K562 (cell line): ENCODE measurements around the gene EPX. TPM values are rescaled to one million over a fixed set of nuclear protein-coding genes. Genes with fewer than 3 reads are reported as not detected.

Experiments
- C11orf30 ChIP-seq: fragments of 450-650 bp; IDR thresholded peaks from 2 replicates; pipeline ENCODE4 v1.6.1; 2016; ENCODE audit warnings: low read depth, mild to moderate bottlenecking
- FOSL1 ChIP-seq: fragments of 200-800 bp; sonication (Bioruptor generic); conservative IDR thresholded peaks from 2 replicates; pipeline ENCODE4 v1.6.1; 2016; ENCODE audit warnings: missing genetic modification characterization, missing compliant biosample characterization
- FOXA1 ChIP-seq: fragments of 450-650 bp; IDR thresholded peaks from 2 replicates; pipeline ENCODE4 v1.6.1; 2016; ENCODE audit warnings: mild to moderate bottlenecking, borderline replicate concordance
- GTF3C2 ChIP-seq: IDR thresholded peaks from 3 replicates; pipeline ENCODE4 v1.6.1; 2011; ENCODE audit warnings: borderline replicate concordance, mild to moderate bottlenecking, moderate library complexity; ENCODE audit not compliant: insufficient read length; ENCODE audit errors: extremely low read depth
- ID3 ChIP-seq, 2 experiments: fragments of 250-450 bp in 1 of 2; fragments of 450-650 bp in 1 of 2; sonication (Bioruptor Pico) in 1 of 2; IDR thresholded peaks; 2 replicates each; pipeline versions ENCODE4 v1.6.1 to v1.8.0; 2016 to 2021; ENCODE audit warnings: mild to moderate bottlenecking in 2 of 2, moderate library complexity in 2 of 2, missing compliant biosample characterization in 1 of 2, missing genetic modification characterization in 1 of 2
- MNT ChIP-seq, 2 experiments: fragments of 450-650 bp; conservative IDR thresholded peaks; 2 replicates each; pipeline ENCODE4 v1.6.1; 2017; ENCODE audit warnings: mild to moderate bottlenecking in 2 of 2, moderate library complexity in 2 of 2
- MTA3 ChIP-seq: fragments of 450-650 bp; formaldehyde crosslinking; IDR thresholded peaks from 2 replicates; pipeline ENCODE4 v1.6.1; 2017; ENCODE audit warnings: mild to moderate bottlenecking, borderline replicate concordance
- SIN3A ChIP-seq, 2 experiments: fragments of 150-350 bp in 1 of 2; IDR thresholded peaks; 2 replicates each; pipeline ENCODE4 v1.6.1; 2011 to 2016; ENCODE audit warnings: borderline replicate concordance in 2 of 2, low read depth in 2 of 2, low read length in 2 of 2, mild to moderate bottlenecking in 2 of 2, moderate library complexity in 2 of 2; ENCODE audit not compliant: control insufficient read depth in 1 of 2
- TOE1 ChIP-seq, 2 experiments: fragments of 450-650 bp in 1 of 2; sonication (generic) in 1 of 2; formaldehyde crosslinking in 1 of 2; IDR thresholded peaks; 2 replicates each; pipeline versions ENCODE4 v1.7.1 to v1.8.0; 2016 to 2022; ENCODE audit warnings: borderline replicate concordance in 2 of 2, mild to moderate bottlenecking in 2 of 2, antibody characterized with exemption in 1 of 2, inconsistent platforms in 1 of 2, low read depth in 1 of 2, missing genetic modification reagents in 1 of 2, moderate library complexity in 1 of 2
- TSC22D4 ChIP-seq: fragments of 450-650 bp; IDR thresholded peaks from 2 replicates; pipeline ENCODE4 v1.6.1; 2016; ENCODE audit warnings: missing genetic modification characterization, missing biosample characterization, control low read depth
- XRCC3 ChIP-seq: fragments of 450-650 bp; IDR thresholded peaks from 2 replicates; pipeline ENCODE4 v1.6.1; 2017; ENCODE audit warnings: mild to moderate bottlenecking, moderate library complexity
- ZBTB9 ChIP-seq: fragments of 450-650 bp; formaldehyde crosslinking; IDR thresholded peaks from 2 replicates; pipeline ENCODE4 v1.4.0; 2020; ENCODE audit warnings: mild to moderate bottlenecking, moderate library complexity
- ZNF232 ChIP-seq: sonication (generic); formaldehyde crosslinking; IDR thresholded peaks from 2 replicates; pipeline ENCODE4 v1.8.0; 2022; ENCODE audit warnings: mild to moderate bottlenecking, missing genetic modification reagents
- ZNF766 ChIP-seq: fragments of 200-800 bp; sonication (Bioruptor generic); conservative IDR thresholded peaks from 2 replicates; pipeline ENCODE4 v1.6.1; 2016; ENCODE audit warnings: missing genetic modification characterization, missing compliant biosample characterization
- polyA plus RNA-seq, 8 experiments: library from polyadenylated mRNA; depleted of rRNA in 4 of 8; stranded (reverse) in 5 of 8; unstranded in 3 of 8; fragments of >200 nt; fragmentation: Nextera tagmentation in 2 of 8; fragmentation: Illumina TruSeq in 1 of 8; extraction: Ambion mirVana in 2 of 8; extraction: Trizol in 1 of 8; gene quantifications; 2 replicates each; pipeline versions ENCODE4 v1.2.1 to v1.2.3, GENCODE V29; 2011 to 2014; ENCODE audit warnings: inconsistent platforms in 1 of 8, missing spikeins in 1 of 8
- total RNA-seq, 7 experiments: library from RNA; depleted of rRNA in 6 of 7; stranded (reverse); fragments of >200 nt in 6 of 7; fragmentation: Illumina TruSeq in 2 of 7; extraction: Trizol in 2 of 7; gene quantifications; 2 replicates each; pipeline versions ENCODE4 v1.2.1 to v1.2.3, GENCODE V29; 2011 to 2021; ENCODE audit warnings: low replicate concordance in 1 of 7

The EPX gene
- total and polyA plus RNA-seq, 9 of the 15 experiments (the other 6 are each of a cell fraction or from before 2014, with no cell fraction given): 0.07 to 0.33 (median 0.19) TPM; not detected in 3

- TF ChIP-seq TOE1 (IDR thresholded peaks at IDR 0.05; ENCODE audit: borderline replicate concordance) (no peak), TOE1 (CRISPR knock-in tag; IDR thresholded peaks at IDR 0.05; ENCODE audit: borderline replicate concordance, low read depth) (peak; percentile 55; the same call in 1 of the 2 replicates), TSC22D4 (no peak), ID3 (CRISPR knock-in tag; IDR thresholded peaks at IDR 0.05) (no peak), ID3 (tag; IDR thresholded peaks at IDR 0.05) (0 out of 2 replicates have a peak, but pooled peaks have one; percentile 17), ZNF766 (CRISPR knock-in tag) (peak; percentile 57; the same call in 1 of the 2 replicates), FOSL1 (tag) (peak; percentile 82), SIN3A (IDR thresholded peaks at IDR 0.05; ENCODE audit: borderline replicate concordance in 2 of 2, control insufficient read depth in 1 of 2, low read depth in 2 of 2, low read length in 2 of 2) (no peak), ZBTB9 (no peak), MNT (conservative IDR thresholded peaks at IDR 0.05) (peak; percentile 20 to 43; a peak in 1 of 4 replicates), FOXA1 (no peak), C11orf30 (peak; percentile 65), ZNF232 (CRISPR knock-in tag) (no peak), MTA3 (0 out of 2 replicates have a peak, but pooled peaks have one; percentile 30), GTF3C2 (no peak), XRCC3 (no peak)
Observed at GRCh38 chr17:58184308-58184985, 8.1 kb upstream of the EPX start (continued).
